ENCODE data around the gene HUS1.

DNA sequence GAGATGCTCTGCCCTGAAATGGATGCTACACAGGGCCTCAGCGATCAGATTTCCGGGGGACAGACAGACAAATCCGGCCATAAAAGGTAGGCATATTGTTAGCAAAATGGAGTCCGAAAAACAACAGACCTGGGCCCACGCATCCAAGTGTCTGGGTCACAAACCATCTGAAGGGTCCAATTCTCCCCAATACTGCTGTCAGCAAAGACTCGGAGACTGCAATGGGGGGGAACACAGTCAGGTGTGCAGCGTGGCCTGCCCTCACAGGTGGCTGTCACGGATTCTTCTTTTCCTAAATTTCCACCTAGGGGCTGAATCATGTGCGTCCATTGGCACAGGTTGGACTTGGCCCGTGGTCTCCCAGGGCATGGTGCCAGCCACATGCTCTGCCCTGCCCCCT, 44.1 kb downstream of the HUS1 start:
- TF ChIP-seq POLR2AphosphoS5 (IDR thresholded peaks at IDR 0.05; ENCODE audit: low read depth) = no peak
- TF ChIP-seq, protein P1, sequence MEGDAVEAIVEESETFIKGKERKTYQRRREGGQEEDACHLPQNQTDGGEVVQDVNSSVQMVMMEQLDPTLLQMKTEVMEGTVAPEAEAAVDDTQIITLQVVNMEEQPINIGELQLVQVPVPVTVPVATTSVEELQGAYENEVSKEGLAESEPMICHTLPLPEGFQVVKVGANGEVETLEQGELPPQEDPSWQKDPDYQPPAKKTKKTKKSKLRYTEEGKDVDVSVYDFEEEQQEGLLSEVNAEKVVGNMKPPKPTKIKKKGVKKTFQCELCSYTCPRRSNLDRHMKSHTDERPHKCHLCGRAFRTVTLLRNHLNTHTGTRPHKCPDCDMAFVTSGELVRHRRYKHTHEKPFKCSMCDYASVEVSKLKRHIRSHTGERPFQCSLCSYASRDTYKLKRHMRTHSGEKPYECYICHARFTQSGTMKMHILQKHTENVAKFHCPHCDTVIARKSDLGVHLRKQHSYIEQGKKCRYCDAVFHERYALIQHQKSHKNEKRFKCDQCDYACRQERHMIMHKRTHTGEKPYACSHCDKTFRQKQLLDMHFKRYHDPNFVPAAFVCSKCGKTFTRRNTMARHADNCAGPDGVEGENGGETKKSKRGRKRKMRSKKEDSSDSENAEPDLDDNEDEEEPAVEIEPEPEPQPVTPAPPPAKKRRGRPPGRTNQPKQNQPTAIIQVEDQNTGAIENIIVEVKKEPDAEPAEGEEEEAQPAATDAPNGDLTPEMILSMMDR (IDR thresholded peaks at IDR 0.05; ENCODE audit: insufficient read depth, low read length) = no peak
- TF ChIP-seq, protein P2, sequence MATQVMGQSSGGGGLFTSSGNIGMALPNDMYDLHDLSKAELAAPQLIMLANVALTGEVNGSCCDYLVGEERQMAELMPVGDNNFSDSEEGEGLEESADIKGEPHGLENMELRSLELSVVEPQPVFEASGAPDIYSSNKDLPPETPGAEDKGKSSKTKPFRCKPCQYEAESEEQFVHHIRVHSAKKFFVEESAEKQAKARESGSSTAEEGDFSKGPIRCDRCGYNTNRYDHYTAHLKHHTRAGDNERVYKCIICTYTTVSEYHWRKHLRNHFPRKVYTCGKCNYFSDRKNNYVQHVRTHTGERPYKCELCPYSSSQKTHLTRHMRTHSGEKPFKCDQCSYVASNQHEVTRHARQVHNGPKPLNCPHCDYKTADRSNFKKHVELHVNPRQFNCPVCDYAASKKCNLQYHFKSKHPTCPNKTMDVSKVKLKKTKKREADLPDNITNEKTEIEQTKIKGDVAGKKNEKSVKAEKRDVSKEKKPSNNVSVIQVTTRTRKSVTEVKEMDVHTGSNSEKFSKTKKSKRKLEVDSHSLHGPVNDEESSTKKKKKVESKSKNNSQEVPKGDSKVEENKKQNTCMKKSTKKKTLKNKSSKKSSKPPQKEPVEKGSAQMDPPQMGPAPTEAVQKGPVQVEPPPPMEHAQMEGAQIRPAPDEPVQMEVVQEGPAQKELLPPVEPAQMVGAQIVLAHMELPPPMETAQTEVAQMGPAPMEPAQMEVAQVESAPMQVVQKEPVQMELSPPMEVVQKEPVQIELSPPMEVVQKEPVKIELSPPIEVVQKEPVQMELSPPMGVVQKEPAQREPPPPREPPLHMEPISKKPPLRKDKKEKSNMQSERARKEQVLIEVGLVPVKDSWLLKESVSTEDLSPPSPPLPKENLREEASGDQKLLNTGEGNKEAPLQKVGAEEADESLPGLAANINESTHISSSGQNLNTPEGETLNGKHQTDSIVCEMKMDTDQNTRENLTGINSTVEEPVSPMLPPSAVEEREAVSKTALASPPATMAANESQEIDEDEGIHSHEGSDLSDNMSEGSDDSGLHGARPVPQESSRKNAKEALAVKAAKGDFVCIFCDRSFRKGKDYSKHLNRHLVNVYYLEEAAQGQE (IDR thresholded peaks at IDR 0.05; ENCODE audit: insufficient replicate concordance, low read depth) = no peak

Measured in HL-60 (cell line).